IPS-18c (cell line): ENCODE results near the gene CYB561D2.

Experiments
- H3K4me3 ChIP-seq: 2 replicates; pipeline ENCODE4 v1.7.0; 2013; ENCODE audit warnings: low read depth, mild to moderate bottlenecking, low read length, moderate library complexity; ENCODE audit not compliant: insufficient read depth
- H3K9me3 ChIP-seq: one replicate; pipeline ENCODE4 v1.6.1; 2013; ENCODE audit warnings: mild to moderate bottlenecking, low read length, moderate library complexity; ENCODE audit not compliant: control insufficient read depth, insufficient read depth

The CYB561D2 gene

GRCh38 chr3:50373146-50374051 is 22.7 kb downstream of the CYB561D2 start:
- H3K4me3 ChIP-seq: no peak overlapping the region

DNA sequence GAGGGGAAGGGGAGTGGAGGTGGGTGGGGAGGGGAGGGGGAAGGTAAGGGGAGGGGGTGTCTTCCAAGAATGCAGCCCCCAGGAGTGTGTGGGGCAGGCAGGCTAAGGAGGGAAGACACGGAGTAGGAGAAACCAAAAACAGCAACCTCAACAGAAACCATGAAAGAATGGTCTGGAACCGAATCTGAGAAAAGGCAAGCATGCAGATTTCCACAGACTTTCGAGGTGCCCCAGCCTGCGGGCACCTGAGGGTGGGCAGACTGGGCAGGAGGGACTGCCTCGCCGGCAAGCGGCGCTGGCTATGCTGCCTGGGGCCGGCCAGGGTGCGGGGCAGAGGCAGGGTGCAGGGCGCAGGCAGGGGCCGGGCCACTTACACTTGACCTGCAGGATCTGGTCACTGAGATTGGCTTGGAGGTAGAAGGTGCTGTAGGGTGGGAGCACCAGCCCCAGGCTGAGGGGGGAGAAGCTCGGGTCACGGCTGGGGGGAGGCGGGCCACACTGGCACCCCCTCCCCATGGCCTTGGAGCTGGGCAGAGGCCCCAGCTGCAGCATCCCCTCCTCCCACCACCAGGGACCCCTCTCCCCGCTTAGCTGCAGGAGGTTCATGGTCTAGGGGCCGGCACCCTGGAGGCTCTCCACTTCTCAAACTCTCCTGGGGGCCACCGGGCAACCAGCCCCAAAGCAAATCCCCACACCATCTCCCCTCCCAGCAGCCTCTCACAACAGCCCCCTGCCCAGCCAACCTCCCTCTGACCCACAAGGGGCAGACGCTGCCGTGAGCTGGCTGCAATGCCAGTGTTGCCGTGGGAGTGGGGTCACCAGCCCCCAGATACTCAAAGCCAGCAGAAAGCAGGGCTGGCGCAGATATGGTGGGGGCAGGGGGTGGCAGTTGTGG is 23.9 kb downstream of the CYB561D2 start:
- Histone ChIP-seq H3K4me3 (no peak overlapping the region), H3K9me3 (no peaks in the 10 kb centered on the region)

More at GRCh38 chr3:50373146-50374051, 22.7 kb downstream of the CYB561D2 start:
- no peaks in the 10 kb centered on the region for H3K9me3 ChIP-seq

GRCh38 chr3:50375258-50375931 is 24.7 kb downstream of the CYB561D2 start:
- no peak overlapping the region for H3K4me3 ChIP-seq
- no peaks in the 10 kb centered on the region for H3K9me3 ChIP-seq

GRCh38 chr3:50378024-50378423 is 27.4 kb downstream of the CYB561D2 start:
- Histone ChIP-seq H3K4me3 (no peak overlapping the region), H3K9me3 (no peaks in the 10 kb centered on the region)

GRCh38 chr3:50378757-50379156 is 28.1 kb downstream of the CYB561D2 start:
- Histone ChIP-seq H3K9me3 (no peaks in the 10 kb centered on the region), H3K4me3 (no peak overlapping the region)

GRCh38 chr3:50380405-50381085 is 29.9 kb downstream of the CYB561D2 start:
- H3K9me3 ChIP-seq: no peaks in the 10 kb centered on the region
- H3K4me3 ChIP-seq: no peak overlapping the region

DNA sequence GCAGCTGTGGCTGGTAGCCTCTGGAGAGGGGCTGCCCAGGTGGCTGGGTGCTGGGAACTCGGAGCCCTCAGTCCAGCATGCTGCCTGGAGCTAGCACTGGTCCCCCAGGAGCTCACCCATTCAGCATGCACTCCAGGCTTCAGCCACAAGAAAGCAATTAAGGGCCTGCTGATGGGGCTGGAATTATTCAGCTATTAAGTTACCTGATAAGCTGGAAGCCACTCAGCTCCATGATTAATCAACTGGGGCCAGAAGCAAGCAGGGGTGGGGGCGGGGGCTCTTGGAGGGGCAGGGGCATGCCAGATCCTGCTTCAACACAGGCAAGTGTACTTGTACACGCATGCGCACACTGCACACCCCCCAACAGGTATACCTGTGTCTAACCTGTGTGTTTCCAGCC is 30.7 kb downstream of the CYB561D2 start:
- no peaks in the 10 kb centered on the region for H3K9me3 ChIP-seq
- H3K4me3 ChIP-seq: no peak overlapping the region

- no peaks in the 10 kb centered on the region for H3K9me3 ChIP-seq
- H3K4me3 ChIP-seq: no peak overlapping the region
Measured at GRCh38 chr3:50382722-50383121, 32.1 kb downstream of the CYB561D2 start.

DNA sequence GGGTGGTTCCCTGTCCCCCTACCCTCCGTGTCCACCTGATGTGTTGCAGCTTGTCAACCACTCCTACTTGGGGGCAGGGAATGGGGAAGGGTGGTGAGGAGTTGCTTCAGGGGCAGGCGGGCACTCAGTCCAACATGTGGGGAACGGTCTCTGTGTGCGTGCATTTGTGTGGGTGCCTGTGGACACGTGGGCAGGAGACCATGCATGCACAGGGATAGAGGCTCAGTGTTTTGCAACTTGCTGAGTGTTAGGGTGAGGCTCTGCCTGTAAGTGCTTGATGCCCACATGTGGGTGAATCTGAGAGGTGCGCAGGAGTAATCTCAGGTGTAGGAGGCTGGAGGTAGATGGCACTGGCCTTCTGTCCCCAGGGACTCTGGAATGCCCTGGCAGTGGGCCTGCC is 33.1 kb downstream of the CYB561D2 start:
- H3K4me3 ChIP-seq: no peak overlapping the region

DNA sequence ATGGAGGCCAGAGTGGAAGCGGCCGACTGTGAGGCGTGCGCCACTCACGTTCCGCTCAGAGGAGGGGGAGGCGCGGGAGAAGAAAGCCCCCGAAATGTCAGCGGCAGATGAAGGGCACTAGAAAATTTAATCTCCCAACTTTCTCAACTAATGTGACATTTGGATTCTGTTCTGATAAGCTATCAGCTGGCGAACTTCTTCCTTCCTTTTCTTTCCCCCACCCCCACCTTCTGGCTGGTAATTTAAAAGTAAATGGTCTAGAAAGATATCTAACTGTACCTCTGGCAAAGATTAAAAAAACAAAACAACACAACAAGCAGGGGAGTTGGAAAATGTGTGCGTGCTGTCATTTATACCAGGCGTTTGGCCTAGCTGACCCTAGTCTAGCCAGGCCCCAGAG is 35.1 kb downstream of the CYB561D2 start:
- Histone ChIP-seq H3K9me3 (no peaks in the 10 kb centered on the region), H3K4me3 (no peak overlapping the region)

More for the DNA sequence above, 33.1 kb downstream of the CYB561D2 start:
- H3K9me3 ChIP-seq: no peaks in the 10 kb centered on the region

DNA sequence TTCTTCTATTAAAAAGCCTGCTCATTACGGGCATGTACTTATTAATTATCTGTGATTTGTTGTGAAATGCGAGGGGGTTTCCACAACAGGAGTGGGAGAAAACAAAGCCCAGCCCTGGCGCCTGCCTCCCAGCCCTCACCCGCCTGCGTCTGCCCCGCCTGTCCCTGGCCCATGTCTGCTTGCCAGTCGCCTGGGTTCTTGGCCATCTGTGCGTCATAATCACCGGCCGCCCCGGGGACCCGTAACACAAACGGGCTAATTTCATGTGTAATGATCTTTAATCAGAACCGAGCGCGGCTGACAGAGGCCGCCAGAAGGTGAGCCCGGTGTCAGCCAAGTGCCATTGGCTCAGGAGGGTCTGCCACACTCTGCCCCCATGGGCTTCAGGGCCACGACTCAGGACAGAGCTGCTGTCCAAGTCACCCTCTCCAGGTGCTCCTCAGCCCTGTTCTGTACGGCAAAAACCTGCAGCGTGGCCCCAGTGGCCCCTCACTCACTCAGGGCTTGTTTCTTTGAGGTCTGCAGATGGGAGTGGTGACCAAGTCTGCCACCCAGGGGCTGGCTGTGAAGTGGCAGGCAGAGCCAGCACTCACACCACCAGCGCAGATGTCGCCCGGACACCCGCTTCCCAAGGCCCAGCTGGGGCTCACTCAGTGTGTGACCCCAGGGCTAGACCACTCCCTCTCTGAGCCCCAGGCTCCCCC is 37.5 kb downstream of the CYB561D2 start:
- Histone ChIP-seq H3K9me3 (no peaks in the 10 kb centered on the region), H3K4me3 (no peak overlapping the region)

- H3K9me3 ChIP-seq: no peaks in the 10 kb centered on the region
Measured at GRCh38 chr3:50388720-50389413, 38.2 kb downstream of the CYB561D2 start.

DNA sequence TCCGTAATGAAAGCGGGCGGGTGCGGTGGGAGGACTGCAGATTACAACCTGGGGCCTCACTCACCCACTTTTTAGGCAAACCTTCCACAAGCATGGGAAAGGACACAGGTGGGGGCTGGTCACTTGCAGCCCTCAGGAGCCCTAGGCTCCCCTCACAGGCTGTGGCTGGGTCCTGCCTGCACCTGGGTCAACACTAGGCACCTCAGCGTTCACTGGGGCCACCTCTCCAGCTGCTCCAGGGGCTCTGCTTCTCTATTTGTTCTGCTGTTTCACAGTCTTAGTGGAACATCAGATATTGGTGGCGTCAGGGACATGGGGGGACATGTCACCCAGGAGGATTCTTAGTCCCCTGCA is 38.7 kb downstream of the CYB561D2 start:
- no peak overlapping the region for H3K4me3 ChIP-seq

More at GRCh38 chr3:50388720-50389413, 38.2 kb downstream of the CYB561D2 start:
- no peak overlapping the region for H3K4me3 ChIP-seq

DNA sequence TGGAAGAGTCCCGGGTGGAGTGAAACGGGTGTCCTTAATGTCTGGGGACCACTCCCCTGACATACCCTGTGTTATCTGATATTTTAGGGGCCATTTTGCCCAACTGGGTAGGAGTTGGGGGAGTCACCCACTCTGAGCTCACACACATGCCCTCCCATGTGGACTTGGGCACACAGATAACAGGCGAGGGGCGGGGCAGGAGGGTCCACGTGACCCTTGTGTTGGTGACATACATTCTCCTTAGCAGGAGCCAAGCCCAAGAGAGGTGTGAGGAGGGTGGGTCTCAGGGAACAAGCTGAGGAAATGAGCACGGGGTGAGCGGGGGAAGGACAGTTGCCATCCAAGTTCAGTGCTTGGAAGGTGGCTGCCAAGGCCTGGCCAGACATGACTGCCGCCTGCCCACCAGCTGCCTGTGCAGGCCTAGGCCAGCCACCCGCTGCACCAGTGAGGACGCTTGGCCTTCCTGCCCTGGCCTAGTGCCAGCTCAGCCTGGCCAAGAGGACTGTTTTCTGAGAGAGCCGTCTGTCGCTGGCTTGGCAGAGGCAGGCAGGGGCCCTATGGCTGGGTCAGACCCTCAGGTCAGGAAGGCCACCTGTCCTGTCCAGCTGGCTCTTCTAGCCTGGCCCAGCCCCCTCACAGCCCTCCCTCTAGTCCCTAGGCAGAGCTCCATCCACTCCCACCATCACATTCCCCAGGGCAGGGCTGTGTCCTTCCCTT is 40.0 kb downstream of the CYB561D2 start:
- Histone ChIP-seq H3K4me3 (no peak overlapping the region), H3K9me3 (no peaks in the 10 kb centered on the region)

More for the DNA sequence above, 38.7 kb downstream of the CYB561D2 start:
- no peaks in the 10 kb centered on the region for H3K9me3 ChIP-seq

DNA sequence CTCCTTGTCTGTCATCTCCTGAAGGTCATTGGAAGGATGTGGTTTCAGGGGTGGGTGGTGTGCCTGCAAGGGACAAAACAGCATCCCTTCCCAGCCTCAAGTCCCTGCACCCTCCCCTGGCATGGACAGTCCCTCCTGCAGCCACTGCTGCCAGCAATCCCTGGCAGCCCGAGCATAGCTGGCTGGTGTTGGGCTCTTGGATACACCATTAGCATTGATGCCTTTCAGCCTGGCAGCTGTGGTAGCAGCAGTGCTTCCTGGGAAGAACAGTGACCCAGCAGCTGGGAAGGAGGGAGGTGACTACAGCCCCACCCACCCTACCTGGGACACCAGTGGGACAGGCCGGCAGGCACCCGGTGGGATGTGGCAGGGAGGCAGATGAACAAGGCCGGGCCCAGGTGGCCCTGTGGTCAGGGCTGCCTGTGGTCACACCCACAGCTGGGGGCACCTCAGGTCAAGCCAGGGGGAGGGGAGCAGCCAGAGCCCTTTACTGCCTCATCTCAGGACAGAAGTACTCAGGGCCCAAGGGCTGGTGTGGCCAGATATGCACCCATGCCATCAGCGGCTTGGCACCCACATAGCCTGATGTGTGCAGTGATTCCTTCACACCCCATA is 41.5 kb downstream of the CYB561D2 start:
- no peak overlapping the region for H3K4me3 ChIP-seq
- H3K9me3 ChIP-seq: no peaks in the 10 kb centered on the region
